Stimulated activated CD4-positive, alpha-beta T cell treated with anti-CD3 and anti-CD28 coated beads, Interleukin-12 subunit alpha, Interleukin-12 subunit beta, amount 100 ng/mL, for 24 hours (primary cell): ENCODE results near the gene KIF26A.
"Not testable (repeated sequence)": the region's sequence is repeated elsewhere in the genome, so short reads cannot be mapped to it uniquely, and the experiment has no call there.

ENCODE experiments used
- DNase-seq, 2 experiments: peaks; one replicate each; pipeline ENCODE4 v3.0.0-alpha.2; 2020; ENCODE audit warnings: low read depth in 2 of 2

The KIF26A gene

DNA sequence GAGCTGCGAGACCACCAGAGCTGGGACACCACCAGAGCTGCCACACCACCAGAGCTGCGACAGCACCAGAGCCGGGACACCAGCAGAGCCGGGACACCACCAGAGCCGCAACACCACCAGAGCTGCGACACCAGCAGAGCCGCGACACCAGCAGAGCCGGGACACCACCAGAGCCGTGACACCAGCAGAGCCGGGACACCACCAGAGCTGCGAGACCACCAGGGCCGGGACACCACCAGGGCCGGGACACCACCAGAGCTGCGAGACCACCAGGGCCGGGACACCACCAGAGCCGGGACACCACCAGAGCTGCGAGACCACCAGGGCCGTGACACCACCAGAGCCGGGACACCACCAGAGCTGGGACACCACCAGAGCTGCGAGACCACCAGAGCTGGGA, 69.9 kb downstream of the KIF26A start:
- not testable (repeated sequence) for DNase-seq

DNA sequence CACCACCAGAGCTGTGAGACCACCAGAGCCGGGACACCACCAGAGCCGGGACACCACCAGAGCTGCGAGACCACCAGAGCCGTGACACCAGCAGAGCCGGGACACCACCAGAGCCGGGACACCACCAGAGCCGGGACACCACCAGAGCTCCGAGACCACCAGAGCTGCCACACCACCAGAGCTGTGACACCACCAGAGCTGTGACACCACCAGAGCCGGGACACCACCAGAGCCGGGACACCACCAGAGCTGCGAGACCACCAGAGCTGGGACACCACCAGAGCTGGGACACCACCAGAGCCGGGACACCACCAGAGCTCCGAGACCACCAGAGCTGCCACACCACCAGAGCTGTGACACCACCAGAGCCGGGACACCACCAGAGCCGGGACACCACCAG, 70.7 kb downstream of the KIF26A start:
- DNase-seq = not testable (repeated sequence)

DNA sequence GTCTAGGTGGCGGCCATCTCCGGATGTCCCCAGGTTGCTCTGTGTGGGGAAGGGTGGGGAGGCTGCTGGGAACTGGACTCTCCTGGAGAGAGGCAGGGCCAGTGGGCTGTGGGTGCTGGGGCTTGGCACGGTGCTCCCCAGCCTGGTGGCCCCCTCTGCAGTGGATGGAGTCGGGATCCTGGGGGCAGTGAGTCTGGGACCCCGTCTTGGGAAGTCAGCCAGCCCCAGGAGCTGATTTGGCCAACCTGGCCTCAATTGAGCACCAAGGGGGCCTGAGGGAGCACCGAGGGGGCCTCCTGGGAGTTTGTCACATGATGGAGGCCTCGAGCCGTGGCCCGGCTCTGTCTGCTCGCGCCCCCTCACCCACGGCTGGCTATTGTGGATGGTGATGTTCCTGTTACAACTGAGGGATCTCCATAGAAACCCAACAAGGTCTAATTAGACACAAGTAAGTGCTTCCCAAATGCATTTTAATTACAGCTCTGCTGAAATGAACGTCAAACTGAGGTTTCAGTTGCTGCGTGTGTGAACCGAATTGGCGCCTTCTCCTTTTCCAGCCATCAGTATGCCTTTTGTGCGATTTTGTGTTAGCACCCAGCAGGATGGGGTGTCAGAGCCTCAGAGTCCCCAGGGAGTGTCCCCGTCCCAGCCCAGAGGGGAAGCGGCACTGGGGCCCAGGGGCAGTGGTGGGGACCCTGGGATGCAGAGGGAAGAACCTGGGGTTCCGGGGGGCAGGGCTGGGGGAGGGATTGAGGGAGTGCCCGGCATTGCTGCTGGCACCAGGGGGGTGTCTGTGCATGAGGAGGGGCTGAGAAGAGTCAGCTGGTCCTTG, 71.8 kb downstream of the KIF26A start:
- DNase-seq = no peak

DNA sequence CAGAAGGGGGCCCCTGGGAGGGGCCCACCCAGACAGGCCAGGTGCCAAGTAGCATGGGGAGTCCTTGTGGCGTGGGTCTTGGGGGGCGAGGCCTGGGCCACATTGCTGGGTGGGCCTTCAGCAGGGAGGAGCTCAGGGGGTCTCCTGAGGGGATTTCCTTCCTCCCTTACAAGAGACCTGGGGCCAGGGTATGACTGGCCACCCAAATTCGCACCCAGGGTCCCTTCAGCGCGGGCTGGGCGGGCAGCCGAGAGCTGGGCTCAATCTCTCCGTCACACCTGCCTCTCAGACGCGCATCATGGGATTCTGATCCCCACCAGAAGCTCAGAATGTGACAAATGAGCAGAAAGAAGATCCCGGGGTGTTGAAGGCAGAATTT, 72.4 kb downstream of the KIF26A start:
- no peak for DNase-seq

DNA sequence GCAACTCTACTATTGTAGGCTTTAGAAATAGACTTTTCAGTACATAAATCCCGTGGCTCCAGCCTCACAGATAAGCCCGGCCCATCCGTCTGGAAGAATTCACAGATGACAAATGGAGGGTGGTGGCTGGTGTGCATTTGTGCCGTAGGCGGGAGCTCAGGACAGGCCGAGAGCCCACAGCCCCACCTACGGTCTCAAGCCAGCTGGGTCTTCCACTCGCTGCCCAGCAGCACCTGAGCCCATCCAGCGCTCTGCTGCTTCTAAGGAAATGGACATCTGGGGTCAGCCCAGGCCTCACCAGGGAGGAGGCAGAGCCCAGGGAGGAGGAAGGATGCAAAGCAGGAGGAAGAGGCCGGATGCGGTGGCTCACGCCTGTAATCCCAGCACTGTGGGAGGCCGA, 72.8 kb downstream of the KIF26A start:
- no peak for DNase-seq

DNA sequence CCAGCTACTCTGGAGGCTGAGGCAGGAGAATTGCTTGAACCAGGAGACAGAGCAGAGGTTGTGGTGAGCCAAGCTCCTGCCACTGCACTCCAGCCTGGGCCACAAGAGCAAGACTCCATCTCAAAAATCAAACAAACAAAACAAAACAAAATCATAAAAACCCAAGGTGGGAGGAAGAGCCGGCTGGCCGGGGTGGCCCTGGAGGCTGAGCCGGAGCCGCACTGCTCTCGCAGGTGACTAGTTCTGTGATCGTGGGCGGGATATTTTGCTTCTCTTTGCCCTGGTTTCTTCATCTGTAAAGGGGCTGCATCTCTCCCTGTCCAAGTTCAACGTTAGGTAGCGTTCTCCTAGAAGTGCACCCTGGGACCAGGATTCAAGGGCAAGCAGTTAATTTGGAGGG, 73.4 kb downstream of the KIF26A start:
- no peak for DNase-seq

DNA sequence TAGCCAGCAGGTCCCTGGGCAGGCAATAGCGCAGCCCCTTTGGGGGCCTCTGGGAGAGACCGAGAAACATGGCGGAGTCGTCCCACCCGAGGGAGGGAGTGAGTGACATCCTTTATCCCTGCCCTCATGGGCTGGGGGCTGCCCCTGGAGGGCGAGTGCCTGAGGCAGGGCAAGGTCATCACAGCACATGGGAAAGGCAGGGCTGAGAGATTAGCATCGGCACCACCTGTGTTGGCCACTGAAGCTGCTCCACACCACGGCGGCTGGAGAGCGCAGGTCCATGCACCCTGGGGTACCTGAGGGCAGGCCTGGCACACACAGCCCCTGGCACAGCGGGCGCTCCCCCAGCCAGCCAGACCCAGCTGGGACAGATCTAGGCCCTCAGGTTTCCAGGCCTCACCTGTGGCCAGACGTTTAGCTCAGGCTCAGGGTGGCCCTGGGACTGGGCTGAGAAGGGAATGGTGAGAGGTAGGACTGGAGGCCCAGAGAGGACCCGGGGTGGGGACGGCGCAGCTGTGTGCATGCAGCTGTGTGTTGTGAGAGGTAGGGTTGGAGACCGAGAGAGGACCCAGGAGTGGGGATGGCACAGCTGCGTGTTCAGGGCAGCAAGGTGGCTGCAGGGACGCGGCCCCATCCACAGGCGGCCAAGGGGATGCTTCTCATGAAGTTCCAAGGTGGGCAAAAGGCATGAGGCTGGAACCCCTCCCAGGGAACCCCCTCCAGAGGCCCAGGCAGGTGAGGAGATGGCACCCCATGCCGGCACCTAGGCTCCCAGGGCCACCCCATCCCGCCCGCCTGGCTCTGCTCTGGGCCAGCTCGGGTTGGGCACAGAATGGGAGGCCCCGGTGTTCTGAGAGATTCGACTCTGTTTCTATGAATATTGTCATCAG, 74.1 kb downstream of the KIF26A start:
- no peak for DNase-seq

DNA sequence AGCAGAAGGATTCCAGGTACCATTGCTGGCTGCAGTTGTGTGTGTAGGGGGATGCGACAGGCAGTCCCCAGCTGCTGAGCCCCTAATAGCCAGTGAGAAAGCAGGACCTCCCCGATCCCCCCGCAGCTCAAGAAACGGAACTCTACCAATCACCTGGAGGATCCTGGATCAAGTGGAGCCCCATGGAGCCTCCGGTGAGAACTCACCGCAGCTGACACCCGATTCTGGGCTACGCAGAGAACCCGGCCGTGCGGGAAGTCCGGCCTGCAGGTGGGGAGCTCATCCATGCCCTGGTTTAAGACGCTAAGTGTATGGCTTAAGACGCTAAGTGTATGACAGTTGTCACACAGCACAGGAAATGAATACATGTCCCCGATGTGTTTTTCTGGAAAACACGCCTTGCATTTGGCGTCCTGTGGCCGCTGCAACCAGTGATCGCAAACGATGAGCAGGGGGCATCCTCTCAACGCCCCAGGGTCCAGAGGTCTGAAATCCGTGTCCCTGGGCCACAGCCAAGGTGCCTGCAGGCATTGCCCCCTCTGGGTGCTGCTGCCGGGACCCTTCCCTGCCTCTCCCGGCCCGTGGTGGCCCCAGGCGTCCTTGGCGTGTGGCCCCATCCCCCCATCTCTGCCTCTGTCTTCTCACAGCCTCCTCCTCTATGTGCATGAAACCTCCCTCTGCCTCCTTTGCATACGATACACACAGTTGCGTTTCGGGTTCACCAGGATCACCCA, 75.1 kb downstream of the KIF26A start:
- DNase-seq = no peak

DNA sequence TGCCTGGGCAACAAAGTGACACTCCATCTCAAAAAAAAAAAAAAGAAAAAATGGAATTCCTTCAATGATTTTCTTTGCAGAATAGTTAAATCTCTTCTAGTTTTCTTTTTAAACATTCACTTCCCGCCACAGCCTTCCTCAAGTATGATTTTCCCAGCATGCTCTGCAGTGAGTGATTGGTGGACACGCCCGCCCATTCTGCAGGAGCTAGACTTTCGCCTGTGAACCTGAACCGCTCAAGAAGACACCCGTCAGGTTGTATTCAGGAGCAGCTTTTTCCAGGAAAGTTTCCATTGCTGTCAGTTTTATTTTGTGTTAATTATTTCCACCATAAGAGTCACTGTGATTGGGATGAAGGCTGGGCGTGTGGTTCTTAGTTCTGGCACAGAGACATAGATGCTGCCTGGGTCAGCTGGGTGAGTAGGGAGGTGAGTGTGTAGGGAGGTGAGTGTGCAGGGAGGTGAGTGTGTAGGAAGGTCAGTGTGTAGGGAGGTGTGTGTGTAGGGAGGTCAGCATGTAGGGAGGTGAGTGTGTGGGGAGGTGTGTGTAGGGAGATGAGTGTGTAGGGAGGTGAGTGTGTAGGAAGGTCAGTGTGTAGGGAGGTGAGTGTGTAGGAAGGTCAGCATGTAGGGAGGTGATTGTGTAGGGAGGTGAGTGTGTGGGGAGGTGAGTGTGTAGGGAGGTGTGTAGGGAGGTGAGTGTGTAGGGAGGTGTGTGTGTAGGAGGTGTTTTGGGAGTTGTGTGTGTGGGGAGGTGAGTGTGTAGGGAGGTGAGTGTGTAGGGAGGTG, 76.2 kb downstream of the KIF26A start:
- no peak for DNase-seq

DNA sequence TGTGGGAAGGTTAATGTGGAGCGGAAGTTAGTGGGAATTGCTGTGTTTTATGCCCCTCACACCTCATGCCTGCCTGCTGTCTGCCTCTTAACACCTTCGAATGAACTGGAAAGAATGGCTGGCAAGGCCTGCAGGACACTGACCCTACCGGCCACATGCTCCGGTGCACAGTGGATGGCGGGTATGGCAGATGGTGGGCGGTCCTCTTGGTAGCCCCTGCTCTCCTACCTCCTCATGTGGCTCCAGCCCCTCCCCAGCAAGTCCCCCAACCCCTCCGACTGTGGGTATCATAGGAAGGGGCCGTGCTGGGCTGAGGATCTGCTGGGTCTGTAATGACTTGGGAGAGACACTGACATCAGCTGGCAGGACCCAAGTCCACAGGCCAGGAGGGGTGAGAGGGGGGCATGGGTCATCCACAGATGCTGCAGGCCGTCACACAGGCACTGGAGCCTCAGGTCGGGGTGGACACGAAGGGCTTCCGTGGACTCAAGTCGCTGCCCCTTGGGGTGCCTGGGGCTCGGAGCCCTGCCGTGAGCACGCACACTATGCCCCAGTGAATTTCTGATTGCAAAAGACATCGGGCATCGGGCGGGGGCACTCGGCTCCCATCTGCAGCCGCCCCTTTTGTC, 77.4 kb downstream of the KIF26A start:
- DNase-seq = no peak

DNA sequence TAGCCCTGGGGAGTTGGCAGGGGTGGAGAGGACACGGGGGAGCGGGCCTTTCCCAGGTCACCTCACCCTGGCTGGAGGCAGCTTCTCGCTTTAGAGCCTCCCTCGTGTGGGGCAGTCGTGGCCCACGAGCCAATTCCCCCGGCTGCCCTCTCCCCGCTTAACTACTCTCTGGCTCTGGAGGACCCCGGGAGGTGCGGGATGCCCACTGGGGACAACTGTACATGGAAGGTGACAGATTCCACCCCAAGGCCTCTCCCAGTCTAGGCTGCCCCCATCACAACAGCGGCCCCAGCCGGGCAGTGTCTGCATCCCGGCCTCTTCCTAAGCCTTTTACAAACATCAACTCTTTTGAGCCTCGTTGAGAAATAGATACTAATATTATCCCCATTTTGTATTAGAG, 78.1 kb downstream of the KIF26A start:
- no peak for DNase-seq

DNA sequence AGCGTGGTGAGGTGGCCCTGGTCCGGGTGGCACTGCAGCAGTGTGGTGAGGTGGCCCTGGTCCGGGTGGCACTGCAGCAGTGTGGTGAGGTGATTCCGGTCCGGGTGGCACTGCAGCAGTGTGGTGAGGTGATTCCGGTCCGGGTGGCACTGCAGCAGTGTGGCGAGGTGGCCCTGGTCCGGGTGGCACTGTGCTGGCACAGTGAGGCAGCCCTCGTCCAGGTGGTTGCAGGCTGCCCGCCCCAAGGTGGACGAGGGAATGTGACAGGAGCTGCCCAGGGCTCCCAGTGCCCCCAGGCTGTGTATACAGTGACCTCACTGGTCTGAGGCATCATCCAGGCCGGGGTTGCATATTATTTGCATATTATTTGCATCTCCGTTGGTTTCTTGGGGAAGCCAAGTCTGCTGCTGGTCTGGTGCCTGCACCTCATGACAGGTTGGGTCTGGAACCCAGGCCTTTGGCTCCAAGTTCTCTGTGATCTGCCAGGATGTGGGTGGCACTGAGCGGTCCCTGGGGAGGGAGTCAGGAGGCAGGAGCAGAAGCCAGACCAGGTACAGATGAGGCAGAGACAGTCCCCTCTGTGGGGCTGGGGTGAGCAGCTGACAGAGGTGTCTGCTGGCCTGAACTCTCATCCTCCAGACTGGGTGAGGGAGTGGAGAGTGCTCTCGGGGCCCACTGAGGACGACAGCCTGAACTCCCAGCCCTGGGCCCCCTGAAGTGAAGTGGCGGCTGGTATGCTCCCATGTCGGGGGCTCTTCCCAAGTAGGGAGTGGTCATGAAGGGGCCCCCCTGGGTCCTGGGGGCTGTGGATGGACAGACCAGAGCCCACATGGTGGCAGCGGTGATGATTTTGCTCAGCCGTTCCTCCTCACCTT, 79.3 kb downstream of the KIF26A start:
- no peak for DNase-seq

DNA sequence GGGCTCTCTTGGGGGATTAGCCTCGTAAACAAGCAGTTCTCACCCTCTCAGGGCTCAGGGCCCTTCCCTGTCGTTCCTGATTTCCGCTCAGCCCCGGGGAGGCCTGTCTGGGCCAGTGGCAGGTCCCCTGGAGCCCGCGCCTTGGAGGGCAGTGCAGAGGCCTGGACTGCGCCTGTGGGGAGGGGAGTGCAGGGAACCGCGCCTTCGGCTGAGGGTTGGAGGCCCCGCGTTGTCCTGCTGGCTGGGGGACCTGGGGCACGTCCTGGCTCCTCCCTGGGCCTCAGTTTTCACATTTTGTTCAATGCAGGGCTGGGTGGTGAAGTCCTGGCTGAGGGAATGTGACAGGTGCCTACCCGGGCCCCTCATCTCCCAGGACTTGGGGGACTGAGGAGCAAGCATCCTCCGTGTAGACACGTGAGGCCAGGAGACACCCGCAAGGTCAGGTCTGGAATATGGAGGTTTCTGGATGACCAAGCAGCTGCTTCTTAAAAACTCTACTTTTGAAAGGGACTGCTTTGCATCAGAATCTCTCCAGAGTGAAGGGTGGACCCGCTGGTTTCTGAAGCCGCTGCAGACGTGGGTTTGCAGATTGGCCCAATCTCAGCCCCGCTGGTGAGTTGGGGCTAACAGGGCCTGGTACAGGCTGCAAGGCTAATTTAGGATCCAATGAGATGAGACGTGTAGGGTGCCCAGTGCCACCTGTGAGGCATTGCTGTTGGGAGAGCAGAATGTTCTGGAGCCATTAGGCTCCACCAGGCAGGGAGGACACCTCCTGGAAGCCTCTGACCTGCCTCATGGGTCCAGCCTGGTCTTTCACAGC, 80.2 kb downstream of the KIF26A start:
- no peak for DNase-seq

DNA sequence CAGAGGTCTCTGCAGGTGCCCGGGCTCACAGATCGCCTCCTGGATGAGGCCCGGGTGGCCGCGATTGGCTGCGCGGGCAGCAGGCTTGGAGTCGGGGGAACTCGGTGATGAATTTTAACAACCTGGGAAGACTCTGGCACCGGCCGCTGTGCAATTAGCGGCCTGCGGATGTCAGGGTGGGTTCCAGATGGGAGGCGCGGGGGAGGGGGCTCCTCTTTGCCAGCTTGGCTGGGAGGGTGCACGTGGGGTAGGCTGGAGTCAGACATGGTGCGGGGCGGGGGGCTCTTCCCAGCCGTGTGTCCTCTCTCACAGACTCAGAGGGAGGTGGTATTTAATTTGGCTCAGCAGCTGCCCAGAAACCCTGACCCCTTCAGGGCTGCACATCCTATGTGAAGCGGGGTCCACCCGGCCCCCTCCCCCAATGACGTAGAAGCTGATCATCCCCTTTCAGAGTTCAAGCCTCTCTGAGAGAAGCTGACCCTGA, 81.4 kb downstream of the KIF26A start:
- no peak for DNase-seq

DNA sequence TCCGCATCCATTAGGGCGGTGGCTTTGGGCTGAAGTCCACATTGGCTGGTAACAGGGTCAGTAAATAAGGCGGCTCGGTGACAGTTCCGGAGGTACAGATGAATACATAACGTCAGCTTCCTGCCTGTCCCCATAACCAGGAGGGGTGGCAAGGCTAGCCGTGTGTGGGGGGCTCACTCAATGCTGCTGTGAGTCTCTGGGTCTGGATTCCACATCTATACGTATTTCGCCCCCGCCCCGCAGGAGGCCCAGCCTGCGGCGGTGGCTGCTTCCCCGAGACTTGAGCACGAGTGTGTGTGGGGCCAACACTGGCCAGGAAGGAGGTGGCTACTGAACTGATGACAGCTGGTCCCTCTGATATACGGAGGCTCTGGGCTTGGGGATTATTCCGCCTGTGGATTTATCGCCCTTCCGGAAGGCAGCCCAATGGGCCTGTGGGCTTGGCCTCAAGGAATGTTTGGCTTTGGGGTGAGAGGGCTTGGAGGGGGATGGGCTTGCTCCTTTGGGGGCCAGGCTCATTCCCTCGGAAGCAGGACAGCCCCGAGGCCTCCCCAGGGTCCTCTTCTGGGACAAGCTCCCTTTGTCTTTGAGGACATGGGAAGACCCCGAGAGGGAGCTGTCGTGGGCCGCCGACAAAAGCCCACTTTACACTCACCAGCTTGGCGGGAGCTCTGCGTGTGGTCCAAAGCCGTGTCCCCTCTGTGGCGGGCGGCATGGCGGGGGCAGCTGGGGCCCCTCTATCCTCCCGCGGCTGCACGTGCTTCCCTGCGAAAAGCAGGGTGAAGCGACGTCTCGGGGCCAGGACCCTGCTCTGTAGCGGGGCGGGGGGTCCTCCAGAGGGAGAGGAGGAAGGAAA, 82.1 kb downstream of the KIF26A start:
- no peak for DNase-seq

DNA sequence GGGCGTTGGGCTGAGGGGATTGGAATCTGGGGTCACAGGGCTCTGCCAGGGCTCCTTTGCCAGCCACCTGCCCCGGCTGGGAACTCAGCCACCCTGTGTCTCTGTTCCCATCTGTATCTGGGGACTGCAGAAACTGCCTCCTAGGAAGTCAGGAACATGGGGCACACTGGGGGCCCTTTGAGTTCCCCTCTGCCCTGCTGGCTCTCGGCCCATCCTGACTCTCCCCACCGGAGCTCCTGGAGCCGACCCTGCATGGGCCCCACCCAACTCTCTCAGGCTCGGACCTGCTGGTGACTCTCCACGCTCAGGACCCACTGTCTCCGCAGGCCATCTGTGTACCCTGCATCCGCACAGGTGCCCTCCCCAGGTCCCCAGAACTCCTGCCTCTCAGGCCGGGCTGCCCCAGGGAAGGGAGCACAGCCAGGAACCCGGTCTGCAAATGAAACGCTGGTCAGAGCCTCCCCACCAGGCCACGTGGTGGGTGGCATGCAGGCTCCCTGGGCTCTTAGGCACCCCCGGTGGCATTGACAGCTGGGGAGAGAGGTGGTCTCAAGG, 82.8 kb downstream of the KIF26A start:
- no peak for DNase-seq

DNA sequence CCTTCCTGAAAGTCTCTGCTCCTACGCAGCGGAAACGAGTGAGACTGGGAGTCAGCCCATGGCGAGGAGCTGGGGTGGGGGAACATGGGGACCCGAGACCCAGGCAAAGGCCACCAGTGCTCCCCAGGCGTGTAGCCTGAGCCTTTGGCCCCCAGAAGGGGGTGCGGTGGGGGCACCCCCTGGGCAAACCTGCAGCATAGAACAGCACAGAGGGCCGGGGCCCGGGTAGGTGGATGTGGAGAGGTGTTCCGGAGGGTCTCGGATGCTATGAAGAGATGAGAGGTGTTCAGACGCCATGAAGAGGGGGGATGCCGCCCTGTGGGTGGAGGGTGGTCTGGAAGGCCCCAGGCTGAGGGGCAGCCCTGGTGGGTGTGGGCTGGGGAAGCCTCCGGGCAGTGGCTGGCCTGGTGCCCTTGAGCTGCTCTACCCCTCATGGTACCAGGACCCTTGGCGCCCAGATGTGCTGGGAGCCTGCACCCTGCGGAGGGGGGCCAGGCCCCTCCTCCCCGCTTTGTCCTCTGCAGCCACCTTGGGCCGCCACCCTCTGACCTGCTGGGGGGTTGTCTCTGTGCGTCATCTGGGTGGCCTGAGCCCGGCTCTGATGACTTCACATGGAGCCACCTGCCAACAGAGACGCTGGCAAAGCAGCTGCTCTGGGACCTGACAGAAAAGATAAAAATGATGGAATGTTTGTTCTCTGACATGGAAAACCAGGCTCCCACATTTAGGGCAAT, 83.4 kb downstream of the KIF26A start:
- DNase-seq = no peak
